ENCODE measurements around the gene NUTM1.
A peak's percentile ranks its signal among the peaks of the same experiment; 100 is the strongest.
"Not testable (repeated sequence)": the region's sequence is repeated elsewhere in the genome, so short reads cannot be mapped to it uniquely, and the experiment has no call there.

NUTM1 gene

DNA sequence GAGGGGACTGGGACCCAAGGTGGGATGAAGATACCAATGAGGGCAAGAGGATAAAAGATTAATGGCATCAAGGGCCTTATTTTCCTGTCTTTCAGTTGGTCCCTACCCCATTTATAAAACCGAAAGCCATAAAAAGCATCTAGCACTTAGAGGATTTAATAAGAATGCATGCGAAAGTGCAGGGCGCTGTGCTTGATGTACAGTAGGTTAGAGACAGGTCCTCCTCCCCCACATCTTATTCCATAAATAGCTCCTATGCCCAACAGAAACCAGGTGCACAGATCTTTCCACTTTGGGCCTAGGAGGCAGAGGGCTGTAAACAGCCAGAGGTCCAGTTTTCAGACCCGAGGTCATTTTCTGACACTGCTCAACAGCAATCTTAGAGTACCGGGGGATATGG lies 22.7 kb downstream of the NUTM1 start:
- DNase-seq: no peak

DNA sequence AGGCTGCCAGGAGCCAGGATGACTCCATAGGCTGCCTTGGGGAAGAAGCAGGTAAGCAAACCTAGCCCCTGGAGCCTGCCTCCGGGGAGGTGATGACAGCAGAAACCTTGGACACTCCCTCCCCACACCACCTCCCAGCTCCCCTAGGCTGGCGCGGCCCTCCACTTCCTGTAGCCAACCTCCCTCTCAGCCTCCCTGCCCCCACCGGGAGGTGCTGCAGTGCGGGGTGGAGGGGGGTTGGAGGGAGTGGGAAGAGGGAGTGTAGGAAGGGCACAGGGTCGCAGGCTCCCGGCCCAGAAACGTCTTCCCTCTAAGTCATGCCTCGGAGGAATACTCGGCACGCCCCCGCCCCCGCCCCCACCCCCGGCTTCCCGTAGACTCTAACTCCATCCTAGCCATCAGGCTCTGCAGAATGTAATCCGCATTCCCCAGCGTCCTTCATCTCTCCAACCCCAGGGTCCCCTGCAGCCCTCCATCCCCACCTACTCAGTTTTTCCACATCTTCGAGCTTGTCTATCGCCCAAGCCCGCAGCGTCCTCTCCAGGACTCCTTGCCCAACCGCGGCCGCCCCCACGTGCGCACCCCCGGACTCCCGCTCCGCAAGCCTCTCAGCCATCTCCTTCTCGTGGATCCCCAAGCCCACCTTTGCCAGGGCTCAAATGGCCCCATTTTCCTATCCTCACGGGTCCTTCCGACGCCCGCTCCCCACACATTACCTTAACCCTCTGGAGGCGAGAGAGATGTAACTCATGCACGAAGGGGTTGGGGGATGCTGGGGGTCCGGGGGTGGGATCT lies 23.4 kb downstream of the NUTM1 start:
- peak; percentile 70 for DNase-seq

DNA sequence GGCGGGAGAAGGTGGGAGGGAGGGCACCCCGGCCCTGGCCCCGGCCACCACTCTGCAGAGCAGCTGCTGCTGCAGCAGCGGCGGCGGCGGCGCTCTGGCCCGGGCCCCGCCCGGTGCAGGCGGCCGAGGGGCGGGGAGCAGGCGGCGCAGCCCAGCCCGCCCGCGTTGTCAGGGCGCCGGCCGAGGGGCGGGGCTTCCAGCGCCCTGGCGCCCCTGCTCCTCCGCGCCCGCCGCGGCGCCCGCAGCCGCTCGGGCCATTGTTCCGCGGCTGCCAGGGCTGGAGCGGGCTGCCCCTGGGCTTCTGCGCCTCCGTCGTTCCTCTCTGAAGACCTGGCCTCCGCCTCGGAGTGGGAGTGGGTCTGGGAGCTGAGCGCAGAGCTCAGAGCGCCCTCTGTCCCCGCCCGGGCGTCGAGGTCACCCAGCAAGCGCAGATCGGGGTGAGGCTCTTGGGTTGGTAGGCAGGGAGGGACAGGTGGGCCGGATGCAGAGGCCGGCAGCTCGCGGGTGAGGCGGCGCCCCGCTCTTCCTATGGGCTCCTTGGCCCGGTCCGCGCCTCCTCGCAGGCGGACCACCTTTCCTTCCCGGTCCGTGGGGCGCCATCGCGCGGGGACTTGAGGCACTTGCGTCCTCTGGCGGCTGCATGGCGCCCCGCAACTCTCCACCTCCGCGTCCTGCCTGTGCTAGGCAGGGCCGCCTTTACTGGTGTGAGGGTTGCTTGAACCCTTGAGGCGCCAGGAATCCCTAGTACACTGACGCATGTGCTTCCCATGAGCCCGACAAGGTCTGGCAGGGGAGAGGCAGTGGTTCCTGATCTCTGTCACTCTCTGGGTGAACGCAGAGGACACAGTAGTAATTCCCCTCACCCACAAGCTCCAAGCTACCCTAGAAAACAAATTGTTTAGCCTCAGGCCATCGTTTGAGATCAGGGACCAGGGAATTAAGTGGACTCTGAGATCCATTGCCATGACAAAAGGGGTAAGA lies 24.3 kb downstream of the NUTM1 start, which contains the start of gene LPCAT4:
Gene LPCAT4 (minus strand): TSS at position 96 of the 981 bp plus-strand sequence. CDS start 96 bp downstream, outside the sequence.
- peak; percentile 64 for DNase-seq

DNA sequence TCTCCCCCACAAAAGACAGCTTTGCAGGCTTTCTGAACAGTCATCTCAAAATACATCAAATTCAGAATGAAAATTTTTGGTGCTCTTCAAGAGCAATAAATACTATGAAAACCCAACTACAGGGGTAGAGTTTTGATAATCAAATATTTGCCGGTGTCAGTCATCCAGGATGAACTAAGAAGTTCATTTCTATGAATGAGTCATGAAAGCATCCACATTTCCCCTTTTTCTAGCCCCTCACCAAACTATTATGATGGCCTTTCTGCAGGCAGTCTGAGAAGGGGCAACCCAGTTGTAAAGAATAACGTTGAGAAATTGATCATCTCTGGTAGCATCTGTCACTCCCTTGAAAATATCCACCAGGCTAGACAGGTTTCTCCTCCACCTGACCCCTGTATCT lies 27.0 kb downstream of the NUTM1 start:
- no peak for DNase-seq

DNA sequence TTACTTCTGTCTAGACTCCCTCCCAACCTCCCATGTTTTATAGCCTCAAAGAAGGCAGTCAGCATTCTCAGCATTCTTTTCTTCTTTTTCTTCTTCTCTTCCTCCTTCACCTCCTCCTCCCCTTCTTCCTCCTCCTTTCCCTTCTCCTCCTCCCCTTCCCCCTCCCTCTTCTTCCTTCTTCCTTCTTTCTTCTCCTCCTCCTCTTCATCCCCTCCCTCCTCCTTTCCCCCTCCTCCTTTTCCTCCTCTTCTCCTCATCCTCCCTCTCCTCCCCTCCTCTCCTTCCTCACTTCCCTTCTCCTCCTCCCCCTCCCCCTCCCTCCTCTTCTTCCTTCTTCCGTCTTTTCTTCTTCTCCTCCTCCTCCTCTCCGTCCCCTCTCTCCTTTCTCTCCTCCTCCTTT lies 27.5 kb downstream of the NUTM1 start:
- DNase-seq: no peak

DNA sequence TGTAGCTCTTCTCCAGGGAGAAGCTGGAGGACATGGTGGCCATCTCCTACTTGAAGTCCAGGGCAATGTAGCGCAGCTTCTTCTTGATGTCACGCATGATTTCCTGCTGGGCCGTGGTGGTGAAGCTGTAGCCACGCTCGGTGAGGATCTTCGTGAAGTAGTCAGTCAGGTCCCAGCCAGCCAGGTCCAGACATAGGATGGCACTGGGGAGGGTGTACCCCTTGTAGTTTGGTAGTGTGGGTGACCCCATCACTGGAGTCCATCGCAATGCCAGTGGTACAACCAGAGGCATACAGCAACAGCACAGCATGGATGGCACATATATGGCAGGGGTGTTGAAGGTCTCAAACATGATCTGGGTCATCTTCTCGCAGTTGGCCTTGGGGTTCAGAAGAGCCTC lies 30.8 kb downstream of the NUTM1 start:
- DNase-seq: no peak

DNA sequence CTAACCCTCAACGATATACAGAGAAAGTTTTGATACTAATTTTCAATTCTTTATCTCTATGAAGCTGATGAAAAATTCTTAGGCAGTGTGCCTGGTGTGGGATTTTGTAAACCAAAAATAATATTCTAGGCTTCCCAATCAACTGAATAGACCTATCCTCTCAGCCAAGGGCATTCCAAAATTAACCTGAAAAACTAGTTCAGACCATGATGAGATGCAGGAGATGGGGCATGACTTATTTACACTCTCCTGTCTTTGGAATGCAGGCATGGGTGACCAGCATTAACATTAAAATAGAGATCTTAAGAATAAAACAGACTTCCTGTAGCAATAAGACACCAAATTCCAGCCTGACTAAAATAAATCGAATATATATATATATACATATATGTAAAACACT lies 31.7 kb downstream of the NUTM1 start:
- DNase-seq: no peak

DNA sequence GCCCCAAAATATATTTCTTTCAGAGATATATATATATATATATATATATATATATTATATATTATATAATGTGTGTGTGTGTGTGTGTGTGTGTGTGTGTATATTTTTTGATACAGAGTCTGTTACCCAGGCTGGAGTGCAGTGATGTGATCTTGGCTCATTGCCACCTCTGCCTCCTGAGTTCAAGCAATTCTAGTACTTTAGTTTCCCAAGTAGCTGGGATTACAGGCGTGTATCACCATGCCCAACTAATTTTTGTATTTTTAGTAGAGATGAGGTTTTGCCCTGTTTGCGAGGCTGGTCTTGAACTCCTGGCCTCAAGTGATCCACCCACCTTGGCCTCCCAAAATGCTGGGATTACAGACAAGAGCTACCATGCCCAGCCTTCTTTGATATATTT lies 32.4 kb downstream of the NUTM1 start:
- not testable (repeated sequence) for DNase-seq

DNA sequence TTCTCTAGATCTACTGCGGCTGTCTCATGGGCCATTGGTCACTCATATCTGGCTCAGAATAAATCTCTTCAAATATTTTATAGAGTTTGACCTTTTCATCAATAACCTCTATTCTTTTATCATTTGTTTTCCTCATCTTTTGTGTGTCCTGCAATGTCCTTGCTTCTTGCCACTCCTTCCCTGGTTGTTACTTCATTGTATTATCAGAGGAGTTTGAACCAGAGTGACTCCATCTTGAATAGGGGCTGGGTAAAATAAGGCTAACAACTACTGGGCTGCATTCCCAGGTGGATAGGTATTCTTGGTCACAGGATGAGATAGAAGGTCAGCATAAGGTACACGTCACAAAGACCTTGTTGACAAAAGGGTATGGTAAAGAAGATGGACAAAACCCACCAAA lies 33.7 kb downstream of the NUTM1 start:
- no peak for DNase-seq

DNA sequence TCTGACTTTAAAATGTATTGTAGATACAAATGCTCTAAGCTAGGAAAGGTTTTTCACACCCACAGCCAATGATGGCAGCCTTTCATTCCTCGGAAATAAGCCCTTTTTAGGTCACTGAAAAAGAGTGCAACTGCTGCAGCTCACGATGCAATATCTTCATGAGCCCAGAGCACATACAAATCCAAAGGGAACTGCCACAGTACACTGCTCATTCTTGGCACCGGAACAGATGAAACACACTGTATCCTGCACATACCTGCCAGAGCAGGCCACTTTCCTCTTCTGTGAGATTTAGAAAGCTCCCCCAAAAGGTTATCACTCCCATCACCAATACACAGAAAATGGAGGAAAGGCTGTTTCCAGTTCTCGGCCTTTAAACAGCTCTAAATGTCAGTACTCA lies 37.4 kb downstream of the NUTM1 start:
- DNase-seq: not testable (repeated sequence)

DNA sequence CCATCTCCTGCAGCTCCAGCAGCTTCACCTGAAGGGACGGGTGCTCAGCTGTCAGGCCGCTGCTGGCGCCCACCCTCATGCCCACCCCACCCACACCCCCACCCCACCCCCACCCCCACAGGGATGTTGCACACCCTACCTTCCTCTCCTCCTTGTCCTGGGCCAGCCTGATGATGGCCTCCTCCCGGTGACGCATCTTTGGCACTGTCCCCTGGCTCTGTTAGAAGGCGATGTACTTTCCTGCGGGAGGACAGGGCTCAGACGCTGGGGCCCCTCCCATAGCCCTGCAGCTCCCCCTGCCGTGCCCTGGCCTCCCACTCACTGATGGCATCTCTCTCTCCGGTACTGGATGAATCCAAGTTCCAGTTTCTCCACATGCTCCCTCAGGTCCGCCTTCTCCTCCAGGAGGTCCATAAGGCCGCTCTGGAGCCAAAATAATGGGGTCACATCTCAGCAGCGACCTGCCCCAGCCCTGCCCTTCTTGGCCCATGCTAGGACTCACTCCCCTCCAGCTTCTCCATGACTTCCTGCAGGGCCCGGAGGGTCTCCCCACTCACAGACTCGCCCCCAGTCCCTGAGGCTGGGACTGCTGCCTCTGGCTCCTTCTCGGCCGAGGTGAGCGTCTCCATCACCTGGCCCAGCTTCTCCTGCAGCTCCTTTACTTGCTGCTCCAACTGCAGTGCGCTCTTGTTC lies 38.9 kb downstream of the NUTM1 start:
- DNase-seq: not testable (repeated sequence)

DNA sequence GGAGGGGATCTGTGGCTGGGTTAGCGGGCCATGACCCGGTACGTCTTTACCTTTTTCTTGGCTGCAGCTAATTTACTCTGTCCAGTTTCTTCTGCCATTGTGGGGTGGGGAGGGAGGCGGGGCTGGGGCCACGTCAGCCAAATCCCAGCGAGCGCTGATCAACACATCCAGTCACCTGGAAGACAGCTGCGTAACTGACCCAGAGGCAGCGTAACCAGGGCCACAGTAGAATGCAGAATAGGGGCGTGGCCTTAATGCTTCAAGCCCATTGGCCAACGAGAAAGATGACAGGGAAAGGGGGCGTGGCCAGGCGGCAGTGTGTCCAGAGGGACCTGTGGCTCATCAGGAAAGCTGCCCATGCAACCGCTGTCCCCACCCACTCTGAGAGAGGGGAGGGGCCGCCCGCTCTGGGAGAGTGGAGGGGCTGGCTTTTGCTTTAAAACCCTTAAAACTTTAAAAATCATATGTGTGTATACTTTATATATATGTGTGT lies 46.5 kb downstream of the NUTM1 start:
- DNase-seq: not testable (repeated sequence)

DNA sequence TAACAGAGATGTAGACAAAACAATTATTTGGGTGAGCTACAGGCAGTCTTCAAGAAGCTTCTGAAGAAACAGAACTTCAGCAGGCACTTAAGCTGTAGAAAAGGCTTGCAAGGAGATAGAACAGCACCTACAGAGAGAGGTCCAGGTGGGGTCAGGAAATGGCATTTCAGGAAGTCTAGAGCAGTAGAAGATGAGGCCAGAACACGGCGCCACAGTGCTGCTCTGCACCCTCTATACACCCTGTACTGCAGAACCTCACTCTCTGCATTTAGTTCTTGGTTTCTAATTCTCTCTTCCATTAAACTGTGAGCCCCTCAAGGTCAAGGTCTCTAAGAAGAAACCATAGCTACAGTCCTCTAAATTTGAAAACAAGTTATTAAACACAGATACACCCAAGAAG lies 49.9 kb downstream of the NUTM1 start:
- not testable (repeated sequence) for DNase-seq

DNA sequence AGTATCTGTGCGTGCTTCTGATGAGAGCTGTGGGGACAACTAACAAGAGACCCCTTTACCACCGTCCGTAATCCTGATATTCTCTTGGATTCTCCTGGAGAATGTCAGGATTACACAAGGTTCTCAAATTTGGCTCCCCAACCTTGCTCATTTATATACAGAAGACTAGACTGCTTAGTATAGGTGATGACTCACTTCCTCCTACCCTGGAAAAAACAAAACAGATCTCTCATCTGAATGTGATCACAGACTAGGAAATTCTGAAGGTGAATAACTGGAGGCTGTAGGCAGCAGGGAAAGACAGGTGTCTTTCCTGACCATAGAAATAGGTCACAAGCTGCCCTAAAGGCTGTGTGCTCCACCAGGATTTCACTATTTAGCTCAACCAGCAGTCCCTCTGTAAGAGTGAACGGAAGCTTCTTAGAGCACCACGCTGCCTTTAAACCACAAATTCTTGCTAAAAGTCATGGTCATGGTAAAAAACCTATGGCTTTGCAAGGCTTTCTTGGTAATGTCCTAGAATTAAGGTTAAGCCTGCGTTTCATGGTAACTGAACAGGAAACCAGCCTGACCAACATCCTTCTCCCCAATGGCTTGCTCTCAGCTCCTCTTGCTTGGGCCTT lies 54.6 kb downstream of the NUTM1 start:
- not testable (repeated sequence) for DNase-seq

DNA sequence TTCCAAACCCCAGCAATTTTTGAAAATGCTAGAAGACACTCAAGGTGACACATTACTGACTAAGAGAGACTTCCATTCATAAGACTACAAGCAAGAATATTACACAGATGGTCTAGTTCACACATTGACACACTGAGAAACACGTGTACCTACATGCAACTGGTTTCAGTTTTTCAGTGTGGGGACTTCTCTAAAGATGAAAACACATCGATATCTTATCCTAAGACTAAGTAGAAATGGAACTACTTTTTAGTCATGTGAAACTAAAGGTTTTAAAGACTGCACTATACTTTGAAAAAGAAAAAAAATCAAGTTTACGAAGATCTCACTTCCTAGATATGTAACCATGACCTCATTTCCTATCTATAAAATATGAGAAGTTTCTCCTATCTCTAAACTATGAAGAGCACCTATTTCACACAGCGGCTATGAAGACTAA lies 60.1 kb downstream of the NUTM1 start:
- not testable (repeated sequence) for DNase-seq

DNA sequence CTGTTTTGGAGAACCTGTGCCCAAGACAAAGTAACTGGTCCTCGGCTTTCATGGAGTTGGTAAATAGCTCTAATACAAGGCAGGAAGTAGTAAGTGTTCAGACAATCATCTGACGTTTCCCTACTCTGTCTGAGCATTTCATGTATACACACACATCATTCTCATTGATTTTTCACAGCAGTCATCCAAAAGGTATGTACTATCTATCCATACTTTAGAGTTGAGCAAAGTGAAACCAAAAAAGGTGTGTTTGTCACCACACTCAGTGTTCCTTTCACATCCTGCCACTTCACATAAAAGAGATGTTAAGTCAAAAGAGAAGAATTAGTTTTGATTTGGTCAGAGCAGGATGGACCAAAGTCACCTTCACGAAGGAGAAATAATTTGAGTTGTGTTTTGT lies 60.8 kb downstream of the NUTM1 start:
- DNase-seq: not testable (repeated sequence)

Measured in NCI-H226 (cell line).